Osteoblast (primary cell): ENCODE results near the gene HPCAL1. TPM values are rescaled to one million over a fixed set of nuclear protein-coding genes. Genes with fewer than 3 reads are reported as not detected.

Source experiments
- DNase-seq: peaks from one replicate; pipeline ENCODE4 v3.0.0; 2011; ENCODE audit warnings: low spot score, mixed read lengths; ENCODE audit not compliant: insufficient read length; ENCODE audit errors: missing footprints
- H2AFZ ChIP-seq: 2 replicates; pipeline ENCODE4 v1.6.0; 2011; ENCODE audit warnings: mild to moderate bottlenecking, low read length
- H3K27ac ChIP-seq: 2 replicates; pipeline ENCODE4 v1.5.1; 2011; ENCODE audit warnings: mild to moderate bottlenecking, low read depth, low read length, moderate library complexity
- H3K27me3 ChIP-seq: 2 replicates; pipeline ENCODE4 v1.6.0; 2012; ENCODE audit warnings: mild to moderate bottlenecking, control low read depth, inconsistent platforms, low read length, moderate library complexity; ENCODE audit not compliant: insufficient read depth
- H3K36me3 ChIP-seq: 2 replicates; pipeline ENCODE4 v1.5.1; 2011; ENCODE audit warnings: mild to moderate bottlenecking, low read length, control low read depth, moderate library complexity; ENCODE audit not compliant: insufficient read depth
- H3K4me1 ChIP-seq: 2 replicates; pipeline ENCODE4 v1.5.1; 2011; ENCODE audit warnings: mild to moderate bottlenecking, low read length, control low read depth, moderate library complexity; ENCODE audit not compliant: insufficient read depth
- H3K4me2 ChIP-seq: 2 replicates; pipeline ENCODE4 v1.6.0; 2011; ENCODE audit warnings: mild to moderate bottlenecking, low read length; ENCODE audit not compliant: insufficient read depth
- H3K4me3 ChIP-seq: fragments of 200-600 bp; sonication (generic); 3 replicates; pipeline ENCODE4 v1.5.1; 2012; ENCODE audit warnings: mild to moderate bottlenecking, low read length, inconsistent platforms; ENCODE audit not compliant: insufficient read depth
- H3K79me2 ChIP-seq: 2 replicates; pipeline ENCODE4 v1.6.0; 2012; ENCODE audit warnings: mild to moderate bottlenecking, low read length, control low read depth, inconsistent platforms; ENCODE audit not compliant: insufficient read depth
- H3K9me3 ChIP-seq: 2 replicates; pipeline ENCODE4 v1.5.1; 2011; ENCODE audit warnings: low read depth, low read length, control low read depth
- H4K20me1 ChIP-seq: 2 replicates; pipeline ENCODE4 v1.6.0; 2012; ENCODE audit warnings: mild to moderate bottlenecking, low read length, control low read depth; ENCODE audit not compliant: insufficient read depth
- CTCF ChIP-seq: IDR thresholded peaks from 2 replicates; pipeline ENCODE4 v1.5.1; 2011; ENCODE audit warnings: mild to moderate bottlenecking, low read depth, low read length, moderate library complexity; ENCODE audit errors: extremely low read depth
- total RNA-seq: library from RNA; depleted of rRNA; stranded (reverse); fragments of >200 nt; gene quantifications from 2 replicates; pipeline ENCODE4 v1.2.3, GENCODE V29; 2012

HPCAL1 gene
- total RNA-seq, 1 donor: 57.2 TPM

GRCh38 chr2:10324095-10324832 is 21.6 kb downstream of the HPCAL1 start:
- Histone ChIP-seq H3K27ac (peak overlapping the region; percentile 40), H3K4me3 (no peak overlapping the region), H3K9me3 (no peaks in the 10 kb centered on the region), H3K36me3 (peaks cover 3% of the 10 kb centered on the region), H4K20me1 (peaks cover 55% of the 10 kb centered on the region), H2AFZ (no peak overlapping the region), H3K27me3 (no peaks in the 10 kb centered on the region), H3K79me2 (peaks cover 98% of the 10 kb centered on the region), H3K4me1 (peaks cover 31% of the 10 kb centered on the region), H3K4me2 (no peak overlapping the region)
- peak; percentile 94 for DNase-seq
- TF ChIP-seq CTCF: no peak

GRCh38 chr2:10325278-10326145 is 22.8 kb downstream of the HPCAL1 start:
- Histone ChIP-seq H3K27ac (no peak overlapping the region), H3K4me3 (no peak overlapping the region), H3K4me1 (peaks cover 44% of the 10 kb centered on the region), H3K9me3 (no peaks in the 10 kb centered on the region), H3K4me2 (no peak overlapping the region), H3K27me3 (no peaks in the 10 kb centered on the region), H4K20me1 (peaks cover 55% of the 10 kb centered on the region), H3K79me2 (peaks cover 98% of the 10 kb centered on the region), H3K36me3 (peaks cover 3% of the 10 kb centered on the region), H2AFZ (no peak overlapping the region)
- no peak for DNase-seq
- no peak for TF ChIP-seq CTCF

- peaks cover 54% of the 10 kb centered on the region for H4K20me1 ChIP-seq
- TF ChIP-seq CTCF: no peak
- H3K27ac ChIP-seq: no peak overlapping the region
- H3K4me1 ChIP-seq: peaks cover 48% of the 10 kb centered on the region
- no peak overlapping the region for H3K4me3 ChIP-seq
- DNase-seq: no peak
- H3K79me2 ChIP-seq: peaks cover 98% of the 10 kb centered on the region
- no peak overlapping the region for H2AFZ ChIP-seq
- no peaks in the 10 kb centered on the region for H3K27me3 ChIP-seq
- H3K4me2 ChIP-seq: no peak overlapping the region
- no peaks in the 10 kb centered on the region for H3K9me3 ChIP-seq
- H3K36me3 ChIP-seq: peaks cover 3% of the 10 kb centered on the region
Measured at GRCh38 chr2:10326151-10326616, 23.5 kb downstream of the HPCAL1 start.
